Femur (tissue), 1 donor: Measurements from ENCODE around the gene CSNK1D.

ENCODE experiments used
- DNase-seq: peaks from one replicate; pipeline ENCODE4 v3.0.0-alpha.2; 2017

CSNK1D gene

DNA sequence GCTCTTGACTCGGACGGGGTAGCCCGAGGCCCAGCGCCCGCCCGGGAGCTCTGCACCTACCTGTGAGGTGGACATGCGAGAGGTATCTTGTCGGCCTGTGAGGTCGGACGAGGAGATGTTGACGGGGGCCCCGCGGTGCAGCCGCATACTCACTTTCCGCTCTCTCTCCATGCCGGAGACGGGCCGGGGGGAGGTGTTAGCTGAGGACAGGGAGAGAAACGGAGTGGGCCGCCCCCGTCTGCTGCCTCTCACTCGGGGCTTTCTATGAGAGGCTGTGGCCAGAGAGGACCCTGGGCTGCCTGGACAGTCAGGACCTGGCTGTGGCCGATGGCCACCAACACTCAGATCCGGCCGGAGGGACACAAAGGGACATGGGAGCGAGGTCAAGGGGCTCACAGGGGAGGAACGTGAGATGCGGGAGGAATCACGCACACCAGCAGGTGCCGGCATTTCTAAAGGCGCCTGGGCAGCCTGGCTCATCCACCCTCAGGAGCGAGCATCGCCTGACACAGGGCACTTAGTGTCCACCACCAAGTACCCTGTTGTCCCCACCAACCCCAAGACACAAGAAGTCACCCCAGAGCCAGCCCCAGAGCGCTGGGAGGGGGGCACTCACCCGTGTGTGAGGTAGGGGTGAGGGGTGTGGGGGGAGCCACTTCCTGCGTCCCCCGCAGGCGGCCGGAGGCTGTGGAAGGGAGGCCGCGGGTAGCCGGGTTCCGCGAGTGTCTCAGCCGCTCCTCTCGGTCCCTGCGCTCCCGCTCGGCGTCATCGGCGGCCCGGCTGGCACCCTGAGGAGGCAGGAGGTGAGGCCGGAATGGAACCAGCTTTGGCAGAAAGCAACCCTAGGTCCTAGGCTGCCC, 24.5 kb downstream of the CSNK1D start:
- no peak for DNase-seq

DNA sequence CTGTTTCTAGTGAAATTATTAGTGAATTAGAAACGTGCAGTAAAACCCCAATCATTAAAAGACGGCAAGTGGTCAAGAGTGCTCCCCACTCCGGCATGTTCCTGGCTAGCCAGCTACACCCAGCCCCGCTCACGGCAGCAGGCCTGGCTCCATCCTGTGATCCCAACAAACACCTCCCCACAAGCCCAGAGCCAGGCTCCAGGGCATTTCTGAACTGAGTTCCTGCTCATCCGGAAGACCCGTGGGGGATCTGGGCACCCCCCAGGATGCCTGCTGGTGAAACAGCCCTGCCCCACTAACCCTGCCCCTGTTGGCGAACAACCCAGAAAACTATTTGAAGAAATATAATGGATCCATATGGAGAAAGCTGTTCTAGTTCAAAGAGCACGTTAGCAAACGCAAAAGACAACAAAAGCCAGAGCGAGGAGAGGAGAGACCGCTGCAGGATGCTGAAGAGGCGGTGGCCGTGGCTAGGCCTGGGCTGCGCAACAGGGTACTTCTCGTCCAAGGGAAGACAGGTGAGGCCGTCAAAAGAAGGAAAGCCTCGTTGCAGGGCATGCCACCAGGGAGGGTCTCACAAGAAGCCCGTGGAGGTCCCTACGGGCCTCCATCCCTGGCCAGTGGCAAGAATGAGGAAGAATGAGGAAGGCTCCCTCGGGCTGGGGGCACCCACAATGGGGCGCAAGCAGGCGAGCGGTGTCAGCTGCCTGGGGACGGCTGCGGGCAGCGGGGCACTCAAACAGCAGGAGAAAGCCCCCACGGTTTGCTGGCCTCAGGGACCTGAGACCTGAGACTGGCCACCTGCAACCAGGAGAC, 25.4 kb downstream of the CSNK1D start:
- no peak for DNase-seq

DNA sequence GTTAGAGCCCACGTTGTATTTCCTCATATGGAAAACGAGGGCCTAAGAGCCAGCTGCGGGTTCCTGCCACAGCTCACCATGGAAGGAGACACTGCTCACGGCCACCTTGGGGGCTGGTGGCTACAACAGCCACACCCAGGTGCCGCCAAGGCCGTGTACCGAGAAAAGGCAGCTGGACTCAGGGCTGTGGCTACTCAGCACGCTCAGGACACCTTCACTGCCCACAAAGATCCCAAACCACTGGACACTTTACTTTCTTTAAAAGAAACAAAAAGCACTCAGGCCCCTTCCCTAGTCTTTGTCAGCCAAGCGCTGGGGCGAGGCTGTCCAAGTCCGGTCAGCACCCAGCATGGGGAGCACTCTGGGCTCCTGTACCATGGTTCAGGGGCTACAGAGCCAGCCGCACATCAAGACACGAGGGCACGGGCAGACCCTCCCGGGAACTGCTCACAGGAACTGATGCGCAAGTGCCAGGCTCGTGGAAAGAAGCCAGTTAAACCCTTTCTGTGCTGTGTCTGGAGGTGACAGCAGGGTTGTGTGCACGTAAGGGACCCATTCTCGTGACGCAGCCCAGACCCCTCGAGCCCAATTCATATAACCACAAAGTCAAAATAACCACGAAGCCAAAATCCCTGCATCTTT, 26.2 kb downstream of the CSNK1D start:
- no peak for DNase-seq

DNA sequence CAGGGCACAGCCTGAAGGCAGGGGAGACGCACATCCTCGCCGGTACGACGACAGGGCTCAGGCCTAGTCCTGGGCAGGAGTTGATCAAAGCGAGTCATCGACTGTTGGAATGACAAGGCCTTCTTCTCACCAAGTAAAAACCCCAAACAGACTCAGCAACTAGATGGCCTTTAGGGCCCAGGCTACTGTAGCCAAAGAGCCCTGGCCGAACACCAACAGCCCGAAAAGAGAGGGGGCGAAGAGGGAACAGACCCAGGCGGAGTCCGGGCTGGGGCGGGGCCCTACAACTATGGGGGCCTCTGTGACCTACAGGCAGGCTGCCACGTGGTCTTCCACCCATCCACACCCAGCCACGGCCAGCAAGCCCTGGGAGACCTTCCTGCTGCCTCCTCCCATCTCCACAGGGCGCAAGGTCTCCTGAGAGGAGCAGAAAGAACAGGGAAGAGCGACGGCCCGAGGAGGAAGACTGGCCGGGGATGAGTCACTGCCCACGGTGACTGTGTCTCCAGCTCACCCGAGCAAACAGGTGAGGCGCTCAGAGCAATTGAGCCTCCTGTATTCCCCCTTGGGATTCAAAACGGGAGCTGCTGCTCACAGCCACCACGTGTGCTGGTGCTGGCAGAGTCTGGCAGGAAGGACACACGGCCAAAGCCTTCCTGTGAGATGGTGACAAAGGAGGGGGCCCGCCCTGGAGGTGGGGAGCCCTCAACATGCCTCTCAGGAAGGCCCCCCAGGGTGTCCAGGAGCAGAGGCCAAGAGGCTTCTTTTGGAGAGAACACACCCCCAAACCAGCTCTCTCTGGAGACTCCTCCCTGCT, 26.9 kb downstream of the CSNK1D start:
- no peak for DNase-seq

DNA sequence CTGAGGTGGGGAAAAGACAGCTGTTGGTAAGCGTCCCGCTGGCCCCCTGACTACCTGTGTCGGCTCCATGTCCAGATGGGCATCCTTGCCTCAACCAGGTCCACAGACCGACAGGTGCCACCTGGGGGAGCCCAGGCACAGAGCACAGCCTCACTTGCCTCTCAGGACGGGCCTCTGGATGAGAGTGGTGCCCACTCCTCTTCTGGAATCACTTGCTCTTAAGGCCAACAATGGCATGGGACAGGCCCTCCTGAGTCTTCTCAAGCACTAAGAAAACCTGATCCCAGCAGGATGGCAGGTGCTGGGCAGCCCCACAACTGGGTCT, 27.5 kb downstream of the CSNK1D start:
- no peak for DNase-seq

DNA sequence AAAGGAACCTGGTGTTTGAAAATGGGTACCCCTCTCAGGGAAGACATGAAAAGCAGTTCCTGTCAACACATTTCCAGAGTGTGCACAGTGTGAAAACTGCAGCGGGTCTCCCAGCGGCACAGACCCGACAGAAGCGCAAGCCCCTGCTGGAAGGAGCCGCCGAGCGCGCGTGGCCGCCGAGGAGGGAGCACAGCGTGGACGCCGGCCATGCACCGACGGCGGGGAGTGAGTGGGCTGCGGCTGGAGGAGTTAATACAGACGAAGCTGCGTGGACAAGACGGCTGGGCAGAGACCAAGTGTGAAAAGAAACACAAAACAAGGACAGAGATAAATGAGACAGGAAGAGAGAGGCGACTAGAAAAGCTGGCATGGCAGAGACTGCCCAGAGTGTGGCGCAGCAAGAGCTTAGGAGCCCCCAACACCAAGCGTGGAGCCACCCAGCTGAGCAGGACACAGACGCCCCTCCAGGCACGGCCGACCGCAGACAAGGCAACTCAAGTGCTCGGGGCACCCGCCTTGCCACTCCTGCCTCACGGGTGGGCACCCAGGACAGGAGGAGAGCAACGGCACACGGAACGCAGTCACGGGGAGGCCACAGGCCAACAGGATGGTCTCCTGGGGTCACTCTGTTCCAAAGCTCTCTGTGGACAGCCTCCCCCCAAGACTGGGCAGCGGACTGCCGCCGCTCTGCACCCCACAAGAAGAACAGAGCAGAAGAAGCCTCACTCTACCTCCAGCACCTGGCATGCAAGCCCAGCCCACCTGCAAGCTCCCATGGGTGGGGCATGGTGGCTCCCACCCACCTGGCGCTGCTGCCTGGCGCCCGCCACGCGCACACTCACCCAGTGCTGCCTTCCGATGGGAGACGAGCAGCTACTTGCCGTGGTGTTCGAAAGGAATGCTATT, 28.1 kb downstream of the CSNK1D start:
- no peak for DNase-seq

GRCh38 chr17:82244413-82245133, 28.9 kb downstream of the CSNK1D start:
- DNase-seq = peak; percentile 54

DNA sequence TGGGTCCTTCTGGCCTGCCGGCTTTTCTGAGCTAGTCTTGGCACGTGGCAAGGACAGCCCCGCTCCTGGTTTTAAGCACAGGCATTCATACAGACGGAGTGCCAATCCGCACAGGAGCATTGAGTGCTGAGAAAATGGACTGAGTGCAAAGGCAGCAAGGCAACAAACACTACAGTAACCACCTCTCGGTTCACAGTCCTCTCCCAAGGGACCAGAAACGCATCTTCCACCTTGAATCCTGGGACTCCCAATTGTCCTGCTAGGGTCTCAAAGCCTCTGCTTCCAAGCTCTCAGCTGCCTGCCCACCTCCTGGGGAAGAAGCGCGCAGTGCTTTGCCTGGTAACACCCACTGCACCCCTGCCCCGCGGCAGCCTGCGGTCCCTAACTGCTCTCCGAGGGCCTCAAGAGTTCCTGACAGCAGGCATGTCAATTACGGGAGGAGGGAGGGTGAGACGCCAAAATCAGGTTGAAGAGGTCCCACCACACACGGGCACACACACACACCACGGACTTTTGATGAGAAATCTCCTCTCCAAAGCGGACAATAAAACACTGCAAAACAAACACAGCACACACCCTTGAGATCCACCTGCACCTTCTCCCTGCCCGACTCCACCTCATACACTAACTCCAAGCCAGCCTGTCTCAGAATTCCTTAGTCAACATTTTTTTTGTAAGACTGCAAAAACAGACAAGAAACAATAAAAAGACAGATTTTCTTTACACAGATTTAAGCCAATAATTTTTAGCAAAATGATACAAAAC, 29.7 kb downstream of the CSNK1D start:
- DNase-seq = peak; percentile 19

DNA sequence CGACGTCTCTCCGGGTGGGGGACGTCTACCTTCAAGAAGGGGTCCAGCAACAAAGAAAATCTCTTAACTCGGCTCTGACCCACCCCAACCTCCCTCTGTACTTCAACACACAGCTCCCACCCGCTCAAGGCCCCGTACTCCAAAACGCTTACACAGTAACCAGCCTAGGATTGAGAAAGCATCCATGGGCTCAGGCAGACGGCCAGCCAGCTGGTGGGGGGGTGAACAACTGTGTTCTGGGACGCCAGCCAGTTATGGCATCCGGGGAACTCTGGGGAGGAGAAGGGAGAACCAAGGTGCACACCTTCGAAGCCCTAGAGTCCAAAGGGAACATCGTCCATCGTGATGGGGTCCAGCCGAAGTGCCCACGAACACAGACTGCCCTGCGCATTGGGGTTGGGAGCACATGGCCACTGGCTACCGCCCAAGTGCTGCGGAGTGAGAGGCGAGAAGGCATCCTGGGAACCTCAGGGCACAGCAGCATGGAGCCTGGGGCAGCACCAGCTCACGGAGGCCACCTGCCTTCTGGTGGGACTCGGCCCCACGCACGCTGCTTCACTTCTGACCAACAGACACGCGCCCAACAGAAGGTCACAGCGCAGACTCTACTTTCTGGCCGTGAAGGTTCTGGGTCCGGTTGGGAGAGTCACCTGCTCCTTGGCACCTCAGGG, 30.4 kb downstream of the CSNK1D start:
- DNase-seq = peak; percentile 88

GRCh38 chr17:82242698-82242976, 30.9 kb downstream of the CSNK1D start:
- DNase-seq = no peak

DNA sequence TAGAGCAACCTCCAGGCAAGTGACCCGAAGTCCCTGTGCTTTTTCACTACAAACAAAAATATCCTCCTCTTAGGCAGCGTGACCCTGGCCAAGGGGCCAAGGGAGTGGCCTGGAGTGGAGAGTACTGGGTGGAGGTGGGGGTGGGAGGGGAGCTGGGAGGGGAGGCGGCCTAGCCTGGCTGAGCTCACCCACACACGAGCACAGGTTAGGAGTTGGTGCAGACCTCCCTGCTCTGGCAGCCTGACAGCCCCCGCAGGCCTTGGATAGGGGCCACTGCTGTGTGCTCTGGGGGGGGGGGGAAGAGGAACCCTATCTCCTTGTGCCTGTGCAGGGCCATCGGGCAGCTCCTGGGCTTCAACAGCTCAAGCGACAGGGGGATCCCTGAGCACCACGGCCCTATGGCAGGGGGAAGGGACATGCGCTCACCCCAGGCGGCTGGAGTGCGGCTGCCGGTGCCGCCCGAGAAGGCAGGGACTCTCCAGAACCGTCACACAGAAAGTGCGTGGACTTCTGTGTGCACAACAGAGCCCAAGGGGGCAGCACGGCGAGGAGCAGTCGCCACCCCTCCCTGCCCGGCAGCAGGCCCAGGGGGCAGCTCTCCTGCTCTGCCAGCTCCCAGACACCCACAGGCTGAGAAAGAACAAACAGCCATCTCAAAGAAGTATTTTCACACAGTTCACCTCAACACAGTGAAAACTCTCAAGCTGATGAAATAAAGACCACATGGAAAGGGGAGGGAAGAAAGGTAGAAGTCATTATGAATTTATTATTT, 31.4 kb downstream of the CSNK1D start:
- peak; percentile 63 for DNase-seq

- DNase-seq = peak; percentile 78
These were observed 32.1 kb downstream of the CSNK1D start for GRCh38 chr17:82241183-82241925.

DNA sequence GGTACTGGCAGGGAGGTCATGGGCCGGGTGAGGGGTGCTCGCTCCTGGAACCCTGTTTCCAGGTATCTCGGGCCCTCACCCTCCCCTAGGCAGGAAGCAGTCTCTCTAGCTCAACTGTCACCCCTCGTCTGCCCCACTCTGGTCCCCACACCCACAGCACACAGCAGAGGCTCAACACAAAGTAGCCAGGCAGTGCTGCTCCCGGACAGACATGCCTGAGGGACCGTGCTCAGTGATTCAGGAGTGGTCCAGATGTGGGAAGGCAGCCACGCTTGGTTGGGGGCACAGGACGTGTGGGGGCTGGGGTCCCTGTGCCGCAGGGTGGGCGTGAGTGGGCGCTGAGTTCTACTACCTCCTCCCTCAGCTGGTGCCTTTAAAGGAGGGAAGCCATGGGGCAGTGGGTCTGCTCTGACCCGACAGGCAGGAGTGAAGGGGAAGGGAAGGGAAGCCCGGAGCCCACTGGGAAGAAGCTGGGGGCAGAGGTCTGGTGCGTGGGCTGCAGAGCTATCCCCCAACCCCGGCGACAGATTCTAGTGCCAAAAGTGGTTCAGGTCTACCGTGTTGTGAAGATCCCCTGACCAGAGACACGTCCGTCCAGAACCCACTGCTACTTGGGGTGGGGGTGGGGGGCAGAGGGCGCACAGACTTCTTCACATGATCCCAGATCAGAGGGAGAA, 32.9 kb downstream of the CSNK1D start:
- peak; percentile 28 for DNase-seq

- DNase-seq = peak; percentile 49
These were observed 33.5 kb downstream of the CSNK1D start for GRCh38 chr17:82239926-82240505.

DNA sequence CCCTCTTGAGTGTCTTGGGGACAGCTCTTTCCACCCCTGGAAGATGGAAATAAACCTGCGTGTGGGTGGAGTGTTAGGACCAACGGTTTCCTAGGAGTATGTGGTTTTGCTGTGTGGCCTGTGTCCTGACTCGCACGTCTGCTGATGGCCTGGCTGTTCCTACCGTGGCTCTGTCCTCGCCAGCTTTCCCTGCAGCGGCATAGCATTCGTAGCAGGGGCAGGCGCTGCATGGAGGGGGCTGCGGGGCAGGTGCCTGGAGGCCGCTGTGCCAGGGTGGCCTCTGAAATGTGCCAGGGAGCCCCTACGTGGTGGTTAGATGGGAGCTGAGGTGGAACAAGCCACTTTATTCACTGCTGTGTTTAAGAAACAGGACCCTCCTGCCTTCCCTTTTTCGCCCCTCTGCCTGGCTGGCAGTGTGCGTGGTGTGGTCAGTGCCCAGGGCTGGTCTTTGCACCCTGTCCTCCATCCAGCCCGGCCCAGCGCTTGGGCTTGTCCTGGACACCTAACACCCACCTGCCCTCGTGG, 34.0 kb downstream of the CSNK1D start:
- peak; percentile 21 for DNase-seq

DNA sequence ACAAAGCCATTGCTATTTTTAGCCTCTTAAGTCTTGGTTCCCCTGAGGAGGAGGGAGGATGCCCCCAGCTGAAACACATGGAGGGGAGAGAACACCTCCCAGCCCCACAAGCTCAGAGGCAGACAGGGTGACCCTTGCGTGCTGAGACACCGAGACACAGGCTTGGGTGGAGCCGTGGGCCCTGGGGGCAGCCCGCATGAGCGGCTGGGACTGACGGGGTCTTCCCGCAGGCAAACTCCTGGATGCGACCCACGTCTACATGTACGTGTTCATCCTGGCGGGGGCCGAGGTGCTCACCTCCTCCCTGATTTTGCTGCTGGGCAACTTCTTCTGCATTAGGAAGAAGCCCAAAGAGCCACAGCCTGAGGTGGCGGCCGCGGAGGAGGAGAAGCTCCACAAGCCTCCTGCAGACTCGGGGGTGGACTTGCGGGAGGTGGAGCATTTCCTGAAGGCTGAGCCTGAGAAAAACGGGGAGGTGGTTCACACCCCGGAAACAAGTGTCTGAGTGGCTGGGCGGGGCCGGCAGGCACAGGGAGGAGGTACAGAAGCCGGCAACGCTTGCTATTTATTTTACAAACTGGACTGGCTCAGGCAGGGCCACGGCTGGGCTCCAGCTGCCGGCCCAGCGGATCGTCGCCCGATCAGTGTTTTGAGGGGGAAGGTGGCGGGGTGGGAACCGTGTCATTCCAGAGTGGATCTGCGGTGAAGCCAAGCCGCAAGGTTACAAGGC, 34.9 kb downstream of the CSNK1D start:
- DNase-seq = peak; percentile 67
